Keratinocyte (primary cell): ENCODE results near the gene FLYWCH1. TPM values are rescaled to one million over a fixed set of nuclear protein-coding genes. Genes with fewer than 3 reads are reported as not detected.

Source experiments
- DNase-seq: peaks from one replicate; pipeline ENCODE4 v3.0.0-alpha.2; 2011; ENCODE audit warnings: low read depth, missing footprints, low spot score
- FAIRE-seq: peaks from 2 replicates; lab custom pipeline; 2011; peaks lifted over from hg19 to GRCh38; lab: Jason Lieb, UNC
- H2AFZ ChIP-seq: 2 replicates; pipeline ENCODE4 v1.6.0; 2012; ENCODE audit warnings: low read length, control low read depth, inconsistent platforms; ENCODE audit not compliant: control insufficient read depth
- H3K27ac ChIP-seq: 2 replicates; pipeline ENCODE4 v1.5.1; 2011; ENCODE audit warnings: low read length; ENCODE audit not compliant: control insufficient read depth, insufficient read depth
- H3K27me3 ChIP-seq: 3 replicates; pipeline ENCODE4 v1.6.0; 2011; ENCODE audit warnings: low read length; ENCODE audit not compliant: control insufficient read depth, insufficient read depth; ENCODE audit errors: extremely low read depth
- H3K36me3 ChIP-seq, 2 experiments: 2 replicates in 1 of 2; 3 replicates in 1 of 2; pipeline ENCODE4 v1.5.1; 2011; ENCODE audit warnings: low read length in 2 of 2, mild to moderate bottlenecking in 1 of 2; ENCODE audit not compliant: control insufficient read depth in 2 of 2, insufficient read depth in 2 of 2; ENCODE audit errors: extremely low read depth in 1 of 2
- H3K4me1 ChIP-seq: 3 replicates; pipeline ENCODE4 v1.5.1; 2011; ENCODE audit warnings: low read length; ENCODE audit not compliant: control insufficient read depth, insufficient read depth; ENCODE audit errors: extremely low read depth
- H3K4me2 ChIP-seq: 3 replicates; pipeline ENCODE4 v1.6.0; 2011; ENCODE audit warnings: low read depth, low read length; ENCODE audit not compliant: control insufficient read depth, insufficient read depth; ENCODE audit errors: extremely low read depth
- H3K4me3 ChIP-seq, 3 experiments: fragments of 200-600 bp in 1 of 3; sonication (generic) in 1 of 3; 2 replicates in 2 of 3; 3 replicates in 1 of 3; pipeline ENCODE4 v1.5.1; 2011 to 2016; ENCODE audit warnings: low read length in 3 of 3, mild to moderate bottlenecking in 3 of 3, control low read depth in 2 of 3, inconsistent platforms in 1 of 3, low read depth in 1 of 3, mixed read lengths in 1 of 3, mixed run types in 1 of 3, moderate library complexity in 1 of 3; ENCODE audit not compliant: control insufficient read depth in 2 of 3, insufficient read depth in 2 of 3; ENCODE audit errors: extremely low read depth in 1 of 3
- H3K79me2 ChIP-seq: 2 replicates; pipeline ENCODE4 v1.6.0; 2012; ENCODE audit warnings: low read length; ENCODE audit not compliant: control insufficient read depth, insufficient read depth
- H3K9ac ChIP-seq: 3 replicates; pipeline ENCODE4 v1.6.0; 2011; ENCODE audit warnings: low read length; ENCODE audit not compliant: control insufficient read depth, insufficient read depth; ENCODE audit errors: extremely low read depth
- H3K9me1 ChIP-seq: 3 replicates; pipeline ENCODE4 v1.6.0; 2011; ENCODE audit warnings: low read length; ENCODE audit not compliant: control insufficient read depth, insufficient read depth; ENCODE audit errors: extremely low read depth
- H3K9me3 ChIP-seq: 2 replicates; pipeline ENCODE4 v1.5.1; 2012; ENCODE audit warnings: low read depth, low read length; ENCODE audit not compliant: control insufficient read depth
- H4K20me1 ChIP-seq: 3 replicates; pipeline ENCODE4 v1.6.0; 2011; ENCODE audit warnings: low read length; ENCODE audit not compliant: control insufficient read depth, insufficient read depth; ENCODE audit errors: extremely low read depth
- CTCF ChIP-seq, 3 experiments: IDR thresholded peaks in 1 of 3; conservative IDR thresholded peaks in 1 of 3; optimal IDR thresholded peaks in 1 of 3; 2 replicates in 2 of 3; 3 replicates in 1 of 3; pipeline versions ENCODE3 to v1.5.1; 2011; ENCODE audit warnings: low read length in 3 of 3, mild to moderate bottlenecking in 3 of 3, moderate library complexity in 2 of 3, control low read depth in 1 of 3, inconsistent platforms in 1 of 3; ENCODE audit not compliant: insufficient read depth in 2 of 3; ENCODE audit errors: extremely low read depth in 1 of 3
- EZH2 ChIP-seq: IDR thresholded peaks from one replicate; pipeline ENCODE4 v1.6.1; 2012; ENCODE audit warnings: inconsistent platforms, mild to moderate bottlenecking, low read length, moderate library complexity
- dilution Hi-C: fragments of 300-500 bp; cut with MboI; formaldehyde crosslinking; loops from one replicate; pipeline ENCODE4 v1.7.0; 2020; ENCODE audit warnings: low sequenced_read_pairs; ENCODE audit not compliant: extremely low pct_ligation_motif_present
- polyA plus RNA-seq, 5 experiments: library from polyadenylated mRNA; depleted of rRNA in 3 of 5; stranded (reverse) in 3 of 5; stranded (forward) in 1 of 5; unstranded in 1 of 5; fragments of >200 nt; gene quantifications; 1 replicate in 1 of 5; 2 replicates in 3 of 5; 3 replicates in 1 of 5; pipeline versions ENCODE4 v1.2.1 to v1.2.3, GENCODE V29; 2011 to 2012; ENCODE audit warnings: missing spikeins in 2 of 5, low read depth in 1 of 5, low replicate concordance in 1 of 5

The FLYWCH1 gene
- polyA plus RNA-seq, 1 donor (not counting 4 experiments of a cell fraction or from before 2014, with no cell fraction given): 16.2 TPM

GRCh38 chr16:2971985-2972784, 60.5 kb downstream of the FLYWCH1 start:
- Histone ChIP-seq H3K4me1 (peaks cover 18% of the 10 kb centered on the region), H2AFZ (no peak overlapping the region), H3K27me3 (no peaks in the 10 kb centered on the region), H3K4me2 (no peak overlapping the region), H3K9ac (no peak overlapping the region), H4K20me1 (peaks cover 9% of the 10 kb centered on the region), H3K79me2 (peaks cover 11% of the 10 kb centered on the region), H3K36me3 (peaks cover 1 to 17% of the 10 kb centered on the region in 2 experiments), H3K9me1 (peaks cover 2% of the 10 kb centered on the region), H3K27ac (no peak overlapping the region), H3K9me3 (no peaks in the 10 kb centered on the region), H3K4me3 (no peak overlapping the region)
- no peak for DNase-seq
- dilution Hi-C loops: no loop called here
- no peak for TF ChIP-seq CTCF (optimal IDR thresholded peaks at IDR 0.05 in 1 of 3, IDR thresholded peaks at IDR 0.05 in 1 of 3, conservative IDR thresholded peaks at IDR 0.05 in 1 of 3; ENCODE audit: extremely low read depth in 1 of 3, insufficient read depth in 2 of 3, low read length in 3 of 3)
- TF ChIP-seq EZH2: no peak
- no peak for FAIRE-seq

- H3K4me1 ChIP-seq: peaks cover 18% of the 10 kb centered on the region
- dilution Hi-C loops: no loop called here
- DNase-seq (no peak), FAIRE-seq (no peak)
- peaks cover 1 to 17% of the 10 kb centered on the region in 2 experiments for H3K36me3 ChIP-seq
- no peaks in the 10 kb centered on the region for H3K27me3 ChIP-seq
- H3K9me3 ChIP-seq: no peaks in the 10 kb centered on the region
- H2AFZ ChIP-seq: no peak overlapping the region
- H3K79me2 ChIP-seq: peaks cover 13% of the 10 kb centered on the region
- no peak overlapping the region for H3K4me3 ChIP-seq
- no peak overlapping the region for H3K9ac ChIP-seq
- TF ChIP-seq EZH2 (no peak), CTCF (optimal IDR thresholded peaks at IDR 0.05 in 1 of 3, IDR thresholded peaks at IDR 0.05 in 1 of 3, conservative IDR thresholded peaks at IDR 0.05 in 1 of 3; ENCODE audit: extremely low read depth in 1 of 3, insufficient read depth in 2 of 3, low read length in 3 of 3) (no peak)
- H3K4me2 ChIP-seq: no peak overlapping the region
- H3K27ac ChIP-seq: no peak overlapping the region
- peaks cover 2% of the 10 kb centered on the region for H3K9me1 ChIP-seq
- peaks cover 9% of the 10 kb centered on the region for H4K20me1 ChIP-seq
These were observed 61.4 kb downstream of the FLYWCH1 start for GRCh38 chr16:2973093-2973492.
